COLO829 (cell line): Measurements from ENCODE around the gene PRKCZ.
"Not testable (repeated sequence)": the region's sequence is repeated elsewhere in the genome, so short reads cannot be mapped to it uniquely, and the experiment has no call there.

ENCODE experiments used
- DNase-seq: peaks from one replicate; pipeline ENCODE4 v3.0.0; 2012; ENCODE audit warnings: low spot score

Gene PRKCZ

GRCh38 chr1:2135941-2136340, 85.7 kb downstream of the PRKCZ start:
- no peak for DNase-seq

GRCh38 chr1:2136386-2137235, 86.4 kb downstream of the PRKCZ start:
- no peak for DNase-seq

- DNase-seq: no peak
These were observed 87.3 kb downstream of the PRKCZ start for GRCh38 chr1:2137257-2138121.

- not testable (repeated sequence) for DNase-seq
These were observed 88.9 kb downstream of the PRKCZ start for GRCh38 chr1:2139156-2139555.

GRCh38 chr1:2141025-2141424, 90.8 kb downstream of the PRKCZ start:
- DNase-seq: no peak

- no peak for DNase-seq
These were observed 93.7 kb downstream of the PRKCZ start for GRCh38 chr1:2143814-2144500.

- no peak for DNase-seq
These were observed 94.4 kb downstream of the PRKCZ start for GRCh38 chr1:2144501-2145090.

GRCh38 chr1:2145946-2146835, 96.0 kb downstream of the PRKCZ start:
- no peak for DNase-seq

GRCh38 chr1:2146836-2147517, 96.8 kb downstream of the PRKCZ start:
- no peak for DNase-seq

- not testable (repeated sequence) for DNase-seq
These were observed 97.7 kb downstream of the PRKCZ start for GRCh38 chr1:2147869-2148268.

GRCh38 chr1:2148691-2149090, 98.5 kb downstream of the PRKCZ start:
- no peak for DNase-seq

GRCh38 chr1:2150801-2151200, 100.6 kb downstream of the PRKCZ start:
- no peak for DNase-seq

GRCh38 chr1:2151252-2151651, 101.0 kb downstream of the PRKCZ start:
- DNase-seq: no peak

- no peak for DNase-seq
These were observed 101.7 kb downstream of the PRKCZ start for GRCh38 chr1:2151911-2152310.

GRCh38 chr1:2152954-2153353, 102.7 kb downstream of the PRKCZ start:
- no peak for DNase-seq

- DNase-seq: no peak
These were observed 103.8 kb downstream of the PRKCZ start for GRCh38 chr1:2154022-2154421.

- DNase-seq: no peak
These were observed 105.0 kb downstream of the PRKCZ start for GRCh38 chr1:2155147-2155598.

GRCh38 chr1:2155788-2156187, 105.6 kb downstream of the PRKCZ start:
- no peak for DNase-seq

GRCh38 chr1:2156866-2157265, 106.7 kb downstream of the PRKCZ start:
- no peak for DNase-seq

GRCh38 chr1:2157856-2158255, 107.6 kb downstream of the PRKCZ start:
- DNase-seq: no peak
